ENCODE data around the gene PHF11.

Gene PHF11

DNA sequence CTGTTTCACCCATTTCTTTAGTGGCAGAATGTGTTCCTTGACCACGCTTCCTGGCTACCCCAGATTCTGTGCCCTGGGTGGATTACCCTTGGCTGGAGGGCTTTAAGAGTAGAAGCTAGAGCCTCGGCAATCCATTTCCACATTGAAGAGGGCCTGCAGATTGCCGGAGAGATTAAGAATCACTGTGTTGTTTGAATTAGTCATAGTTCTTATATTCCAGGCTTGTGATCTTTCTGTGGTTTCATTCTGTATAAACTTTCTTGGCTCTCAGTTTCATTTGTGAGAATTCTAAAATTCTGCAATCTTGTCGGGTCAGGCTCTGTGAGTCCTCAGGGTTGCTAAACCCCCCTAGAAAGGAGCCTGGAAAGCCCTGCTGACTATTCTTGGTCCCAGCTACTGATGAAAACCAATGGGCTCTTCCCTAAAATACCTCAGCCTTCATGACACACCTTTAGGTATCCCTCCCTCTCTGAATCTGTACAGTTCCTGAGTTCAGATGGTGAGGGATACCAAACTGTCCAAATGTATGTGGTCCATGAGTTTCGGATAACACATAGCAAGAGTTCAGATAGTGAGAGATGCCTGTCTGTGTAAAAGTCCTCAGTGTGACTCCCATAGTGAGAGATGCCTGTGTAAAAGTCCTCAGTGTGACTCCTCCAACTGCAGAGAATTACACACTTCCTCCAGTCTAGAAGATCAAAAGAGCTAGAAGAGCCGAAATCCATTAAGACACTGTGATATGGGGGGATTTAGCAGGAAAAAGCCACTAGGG is 4.3 kb downstream of the PHF11 start:
- no peak for DNase-seq

DNA sequence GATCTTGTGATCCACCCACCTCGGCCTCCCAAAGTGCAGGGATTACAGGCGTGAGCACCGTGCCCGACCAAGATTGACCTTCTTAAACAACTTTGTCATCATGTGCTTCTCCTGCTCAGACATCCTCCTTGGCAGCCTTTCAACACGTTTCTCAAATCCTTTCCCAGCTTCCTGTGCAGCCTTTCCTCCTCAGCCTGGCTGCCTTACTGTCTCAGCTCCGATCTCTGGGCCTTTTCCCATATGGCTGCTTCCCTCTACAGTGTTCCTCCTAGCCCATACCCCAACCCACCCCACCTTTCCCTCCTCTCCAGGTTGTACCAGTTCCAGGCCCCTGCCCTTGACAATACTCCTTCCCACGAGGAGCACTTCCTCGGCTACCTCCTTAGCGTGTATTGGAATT is 7.2 kb downstream of the PHF11 start:
- no peak for DNase-seq

DNA sequence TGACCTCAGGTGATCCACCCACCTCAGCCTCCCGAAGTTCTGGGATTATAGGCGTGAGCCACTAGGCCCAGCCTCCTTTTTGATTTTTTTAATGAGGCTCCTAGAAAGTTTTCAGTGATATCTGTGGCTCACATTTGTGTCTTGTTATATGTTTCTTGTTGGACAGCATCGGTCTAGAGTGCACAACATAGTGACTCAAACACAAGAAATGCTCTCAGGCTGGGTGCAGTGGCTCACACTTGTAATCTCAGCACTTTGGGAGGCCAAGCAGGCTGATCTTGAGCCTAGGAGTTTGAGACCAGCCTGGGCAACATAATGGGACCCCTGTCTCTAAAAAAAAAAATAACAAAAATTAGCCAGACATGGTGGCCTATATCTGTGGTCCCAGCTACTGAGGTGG is 8.2 kb downstream of the PHF11 start:
- no peak for DNase-seq

DNA sequence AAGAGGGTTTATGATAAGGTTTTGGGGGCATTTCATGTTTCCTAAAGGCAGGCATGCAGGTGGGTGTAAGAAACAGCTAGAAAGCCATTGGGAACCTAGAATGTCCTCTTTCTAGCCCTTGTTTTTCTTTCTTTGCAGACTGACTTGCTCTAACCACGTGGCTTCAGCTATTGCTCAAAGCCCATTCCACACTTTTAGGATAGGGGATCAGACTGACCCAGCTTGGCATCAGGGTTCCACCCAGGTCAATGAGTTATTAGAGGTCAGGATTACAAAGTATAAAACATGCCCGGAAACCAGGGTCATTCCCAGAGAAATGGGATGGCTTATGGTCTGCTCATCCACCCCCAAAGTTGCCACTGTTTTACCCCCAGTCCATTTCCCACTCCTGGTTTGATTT is 16.8 kb downstream of the PHF11 start:
- no peak for DNase-seq

DNA sequence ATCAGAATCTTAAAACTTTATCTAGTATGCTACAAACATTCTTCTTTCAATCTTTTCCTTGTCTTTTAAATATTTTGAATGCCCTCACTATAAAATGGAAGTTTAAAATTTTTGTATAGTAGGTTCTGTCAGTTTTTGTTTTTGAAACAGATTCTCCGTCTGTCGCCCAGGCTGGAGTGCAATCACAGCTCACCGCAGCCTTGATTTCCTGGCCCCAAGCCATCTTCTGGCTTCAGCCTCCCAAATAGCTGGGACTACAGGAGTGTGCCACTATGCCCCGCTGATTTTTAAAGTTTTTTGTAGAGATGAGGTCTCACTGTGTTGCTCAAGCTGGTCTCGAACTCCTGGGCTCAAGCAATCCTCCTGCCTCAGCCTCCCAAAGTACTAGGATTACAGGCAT is 20.7 kb downstream of the PHF11 start:
- DNase-seq: no peak

DNA sequence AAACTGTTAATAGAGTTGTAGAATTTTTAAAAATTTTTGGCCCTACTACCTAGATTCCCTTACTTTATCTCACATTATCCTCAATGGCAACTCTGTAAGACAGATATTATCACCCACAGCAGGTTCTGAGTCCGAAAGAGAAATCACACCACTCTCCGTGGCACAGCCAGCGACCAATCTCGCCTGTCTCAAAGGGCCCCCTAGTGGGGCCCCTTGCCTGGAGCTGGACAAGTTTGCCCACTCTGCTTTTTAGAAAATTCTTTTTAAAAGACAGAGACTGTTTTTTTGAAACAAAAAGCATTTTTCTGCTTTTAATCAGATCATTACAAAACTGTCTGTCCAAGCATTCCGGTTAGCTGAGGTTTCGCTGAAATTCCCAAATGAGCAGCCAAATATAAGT is 21.7 kb downstream of the PHF11 start:
- no peak for DNase-seq

DNA sequence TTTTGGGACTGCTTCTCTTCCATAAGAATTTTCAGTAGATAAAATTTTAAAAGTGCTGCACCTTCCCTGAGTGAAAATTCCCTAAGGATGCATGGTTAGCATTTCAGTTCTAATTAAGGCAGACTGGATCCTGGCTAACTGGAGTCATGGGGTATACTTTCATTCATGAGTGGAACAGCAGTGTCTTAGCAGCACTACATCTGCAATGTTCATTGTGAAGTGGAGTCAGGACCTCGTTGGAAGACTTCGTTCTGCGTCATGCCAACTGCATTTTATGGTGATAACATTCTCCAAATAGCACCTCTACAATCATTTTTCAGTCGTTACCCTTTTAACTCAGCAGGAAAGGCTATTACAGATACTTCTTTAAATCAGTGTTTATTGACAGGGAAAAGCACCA is 25.5 kb downstream of the PHF11 start:
- DNase-seq: no peak

DNA sequence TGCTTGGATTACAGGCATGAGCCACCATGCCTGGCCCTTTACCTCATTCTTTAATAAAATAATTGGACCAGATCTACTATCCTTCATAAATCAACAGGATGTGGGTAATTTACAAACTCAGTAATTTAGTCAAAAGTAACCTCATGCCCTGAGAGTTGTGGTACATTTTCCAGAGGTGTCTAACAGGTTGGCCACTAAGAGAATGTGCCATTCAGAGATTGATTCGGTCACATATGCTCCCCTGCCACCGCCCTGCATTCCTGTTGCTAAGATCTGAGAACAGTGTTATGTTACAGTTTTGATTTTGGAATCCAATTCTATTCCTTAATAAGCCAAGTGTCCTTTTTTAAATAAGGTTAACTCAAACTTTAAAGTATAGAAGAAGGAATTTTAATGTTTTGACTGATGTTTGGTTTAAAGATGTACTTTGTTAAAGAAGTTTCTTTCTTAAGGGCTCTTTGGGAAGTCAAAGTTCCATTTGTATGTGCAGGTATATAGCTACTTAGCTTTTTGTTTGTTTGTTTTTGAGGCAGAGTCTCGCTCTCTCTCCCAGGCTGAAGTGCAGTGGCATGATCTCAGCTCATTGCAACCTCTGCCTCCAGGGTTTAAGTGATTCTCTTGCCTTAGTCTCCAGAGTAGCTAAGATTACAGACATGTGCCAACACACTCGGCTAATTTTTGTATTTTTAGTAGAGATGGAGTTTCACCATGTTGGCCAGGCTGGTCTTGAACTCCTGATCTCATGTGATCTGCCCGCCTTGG is 29.2 kb downstream of the PHF11 start:
- no peak for DNase-seq

DNA sequence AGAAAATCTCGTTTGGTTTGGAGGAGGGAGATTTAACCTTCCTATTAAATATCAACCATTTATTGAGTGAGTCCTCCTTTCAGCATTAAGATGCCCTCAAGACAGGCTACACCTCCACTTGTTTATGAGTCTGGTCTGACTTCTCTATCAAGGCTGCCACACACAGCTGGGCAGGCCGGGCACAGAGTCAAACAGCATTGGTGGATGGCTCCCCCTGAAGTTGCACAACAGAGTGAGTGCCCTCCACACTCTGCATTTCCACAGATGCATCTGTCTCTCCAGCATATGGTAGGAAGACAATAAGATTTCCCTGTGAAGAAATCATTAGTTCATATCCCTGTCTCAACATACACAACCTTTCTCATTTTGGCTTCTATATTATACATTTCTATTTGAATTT is 31.4 kb downstream of the PHF11 start:
- no peak for DNase-seq

DNA sequence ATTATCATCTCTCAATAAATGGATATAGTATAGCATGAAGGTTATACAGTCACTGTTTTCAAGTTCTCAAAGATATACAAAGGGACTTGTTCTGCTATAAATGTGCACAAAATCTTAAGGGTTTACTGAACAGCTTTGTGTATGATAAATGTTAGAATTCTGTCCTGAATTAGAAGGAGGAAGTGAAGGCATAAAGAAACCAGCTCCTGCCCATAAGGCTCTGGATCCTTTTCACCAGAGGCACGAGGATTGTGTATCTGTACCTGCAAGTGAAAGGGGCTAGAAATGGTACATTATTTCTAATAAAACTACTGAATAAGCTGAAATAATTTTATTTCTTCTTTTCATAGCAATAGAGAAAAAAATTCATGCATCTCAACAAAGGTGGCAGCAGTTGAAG is 32.4 kb downstream of the PHF11 start:
- no peak for DNase-seq

DNA sequence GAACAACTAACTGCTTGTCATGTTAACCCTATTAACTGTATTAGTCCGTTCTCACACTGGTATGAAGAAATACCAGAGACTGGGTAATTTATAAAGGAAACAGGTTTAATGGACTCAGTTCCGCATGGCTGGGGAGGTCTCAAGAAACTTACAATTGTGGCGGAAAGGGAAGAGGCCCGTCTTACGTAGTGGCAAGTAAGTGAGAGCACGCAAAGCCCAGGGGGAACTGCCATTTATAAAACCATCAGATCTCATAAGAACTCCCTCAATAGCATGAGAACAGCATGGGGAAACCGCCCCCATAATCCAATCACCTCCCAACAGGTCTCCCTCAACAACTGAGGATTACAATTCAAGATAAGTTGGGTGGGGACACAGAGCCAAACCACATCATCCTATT is 34.7 kb downstream of the PHF11 start:
- DNase-seq: no peak

DNA sequence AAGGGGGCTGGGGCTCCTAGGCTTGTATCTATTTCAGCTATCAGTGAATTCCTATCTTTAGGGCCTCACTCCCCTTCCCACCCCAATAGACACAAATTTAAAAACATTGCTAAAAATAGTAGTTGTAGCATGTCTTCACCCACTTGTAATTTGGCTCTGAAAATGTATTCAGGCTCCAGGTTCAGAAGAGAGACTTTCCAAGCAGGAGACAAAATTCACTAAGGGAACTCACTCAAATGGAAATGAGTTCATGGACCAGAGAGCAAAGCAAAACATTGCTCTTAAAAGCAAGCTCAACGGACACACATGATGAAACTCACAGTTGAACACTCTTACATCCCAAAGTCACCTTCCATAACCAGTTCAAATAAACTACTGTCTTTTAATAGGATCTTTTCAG is 36.8 kb downstream of the PHF11 start:
- DNase-seq: no peak

DNA sequence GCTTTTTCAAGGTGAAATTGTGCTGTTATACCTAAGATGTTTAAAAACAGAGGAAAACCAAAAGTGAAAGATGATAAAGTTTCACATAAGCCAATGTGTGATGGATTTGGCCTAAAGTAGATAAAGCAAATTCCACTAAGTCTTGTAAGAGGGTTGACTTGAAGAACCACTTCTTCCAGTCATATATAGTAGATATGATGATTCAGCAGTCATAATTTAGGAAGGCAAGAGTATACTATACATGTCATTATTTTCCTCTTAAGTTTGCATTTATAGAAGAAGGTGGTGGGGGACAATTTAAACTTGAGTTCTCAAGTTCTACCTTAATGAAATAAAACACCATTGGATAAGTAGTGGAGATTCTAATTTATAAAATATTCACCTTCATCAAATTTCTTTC is 37.3 kb downstream of the PHF11 start:
- DNase-seq: no peak

DNA sequence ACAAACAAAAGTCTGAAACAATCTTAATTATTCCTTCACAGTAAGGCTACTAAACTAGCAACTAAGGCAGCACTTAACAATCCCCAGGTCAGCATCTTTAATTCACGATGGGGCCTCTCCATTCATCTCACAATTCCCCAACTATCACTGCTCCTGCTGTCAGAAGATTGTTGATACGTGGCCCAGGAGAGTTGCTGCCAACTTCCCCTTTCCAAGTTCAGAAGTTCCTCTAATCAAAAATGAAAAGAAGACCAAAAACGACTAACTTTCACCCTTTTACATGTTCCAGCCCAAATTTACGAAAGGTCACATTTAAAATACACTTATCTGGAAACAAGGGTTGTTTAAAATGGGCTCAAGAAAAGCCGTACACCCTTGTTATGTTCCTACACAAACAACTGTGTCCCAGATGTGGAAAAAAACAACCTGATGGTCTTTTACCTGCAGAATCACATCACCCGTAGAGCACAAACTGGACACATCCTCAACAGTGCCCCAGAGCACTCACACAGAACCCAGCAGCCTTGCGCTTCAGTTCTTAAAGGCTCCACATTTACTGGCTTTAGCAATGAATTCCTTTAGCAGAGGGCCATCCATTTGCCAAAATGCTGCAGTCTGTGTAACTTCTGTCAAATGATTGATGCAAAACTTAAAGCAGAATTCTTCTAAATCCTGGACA is 38.0 kb downstream of the PHF11 start:
- DNase-seq: no peak

DNA sequence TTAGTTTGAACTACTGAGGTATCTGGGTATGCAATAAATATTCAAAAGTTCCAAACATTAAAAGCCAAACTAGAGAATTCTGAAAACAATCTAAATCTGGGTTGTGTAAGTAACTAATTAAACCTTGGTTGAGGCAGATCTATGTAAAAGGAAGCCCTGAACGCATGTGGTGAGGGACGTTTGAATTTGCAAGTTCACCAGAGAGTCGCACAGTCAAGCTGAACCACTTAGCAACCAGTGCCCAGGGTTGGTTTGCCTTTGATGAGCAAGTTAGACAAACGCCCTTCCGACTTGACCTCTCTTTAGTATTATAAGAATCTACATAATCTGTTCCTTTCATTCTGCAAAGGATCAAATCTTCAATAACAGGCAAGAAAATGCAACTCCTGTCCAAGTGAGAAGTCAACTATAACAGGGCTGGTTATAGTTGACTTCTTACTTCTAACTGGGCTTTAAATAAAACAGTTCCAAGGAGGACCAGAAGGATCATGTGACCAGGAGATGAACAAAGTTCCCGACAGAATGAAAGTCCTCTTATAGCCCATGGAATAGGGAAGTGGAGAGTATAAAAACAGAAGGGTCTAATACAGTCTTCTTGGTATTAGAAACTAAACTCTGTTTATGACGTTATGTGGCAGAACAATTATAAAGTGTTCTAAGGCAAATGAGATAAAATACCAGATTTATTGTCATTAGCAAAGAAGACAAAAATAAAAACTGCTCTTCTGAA is 40.6 kb downstream of the PHF11 start:
- DNase-seq: no peak

DNA sequence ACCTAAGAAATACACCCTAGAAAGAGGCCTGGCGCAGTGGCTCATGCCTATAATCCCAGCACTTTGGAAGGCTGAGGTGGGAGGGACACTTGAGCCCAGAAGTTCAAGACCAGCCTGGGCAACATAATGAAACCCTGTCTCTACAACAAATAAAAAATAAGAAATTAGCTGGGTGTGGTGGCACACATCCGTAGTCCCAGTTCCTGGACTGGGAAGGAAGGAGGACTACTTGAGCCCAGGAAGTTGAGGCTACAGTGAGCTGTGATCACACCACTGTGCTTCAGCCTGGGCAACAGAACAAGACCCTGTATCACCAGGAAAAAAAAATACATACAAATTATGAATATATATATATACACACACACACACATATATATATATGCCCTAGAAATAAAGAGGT is 42.7 kb downstream of the PHF11 start:
- DNase-seq: no peak

DNA sequence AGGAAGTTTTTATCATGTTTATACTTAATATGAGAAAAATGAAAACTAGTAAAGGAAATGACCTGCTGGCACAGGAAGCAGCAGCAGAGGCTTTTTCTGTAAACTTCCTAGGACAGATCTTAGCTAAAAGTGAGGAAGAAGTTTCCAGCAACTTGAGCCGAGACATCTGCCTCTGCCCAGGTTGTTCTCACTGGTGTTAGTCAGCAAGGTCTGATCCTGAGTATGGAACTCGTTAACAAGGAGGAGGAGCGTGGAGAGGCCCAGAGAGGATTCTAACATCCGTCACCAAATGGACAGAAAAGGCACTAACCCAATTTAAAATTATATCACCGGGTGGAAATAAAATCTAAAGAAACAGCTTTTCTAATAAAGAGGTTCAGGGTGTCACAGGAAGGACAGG is 43.6 kb downstream of the PHF11 start:
- no peak for DNase-seq

DNA sequence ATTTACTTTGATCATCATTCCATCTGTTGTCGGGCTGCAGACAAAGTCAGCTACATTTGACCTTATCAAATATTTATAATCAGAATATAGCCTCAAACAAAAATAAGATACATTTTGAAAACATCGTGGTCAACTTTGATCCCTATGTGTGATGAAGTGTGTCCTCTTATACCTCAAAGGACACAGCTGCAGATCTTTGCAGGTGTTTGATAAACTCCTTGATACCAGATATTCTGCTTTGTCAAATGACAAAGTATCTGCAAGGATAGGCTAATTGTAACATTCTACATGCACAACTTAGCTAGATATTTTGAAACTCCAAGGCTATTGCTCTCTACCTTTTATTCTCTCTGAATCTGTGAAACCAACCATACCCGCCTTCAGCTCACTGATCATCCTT is 44.0 kb downstream of the PHF11 start:
- no peak for DNase-seq

DNA sequence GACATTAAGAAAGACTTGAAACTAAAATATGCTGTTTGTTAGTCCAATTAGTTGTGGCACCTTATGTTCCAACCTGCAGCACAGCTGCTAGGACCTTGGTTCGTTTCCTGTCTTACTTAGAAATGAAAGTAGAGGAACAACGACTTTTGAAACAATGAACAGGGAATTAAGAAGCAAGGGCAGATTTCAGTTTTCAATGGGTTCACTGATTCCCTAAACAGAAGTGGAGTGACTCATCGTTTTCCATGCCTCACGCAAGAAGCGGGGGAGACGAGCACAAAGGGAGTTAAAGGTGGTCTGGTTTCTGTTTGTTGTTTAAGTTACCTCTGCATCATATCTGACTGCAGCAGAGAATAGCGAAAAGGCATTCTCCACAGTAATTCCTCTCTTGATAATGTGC is 44.8 kb downstream of the PHF11 start:
- DNase-seq: no peak

DNA sequence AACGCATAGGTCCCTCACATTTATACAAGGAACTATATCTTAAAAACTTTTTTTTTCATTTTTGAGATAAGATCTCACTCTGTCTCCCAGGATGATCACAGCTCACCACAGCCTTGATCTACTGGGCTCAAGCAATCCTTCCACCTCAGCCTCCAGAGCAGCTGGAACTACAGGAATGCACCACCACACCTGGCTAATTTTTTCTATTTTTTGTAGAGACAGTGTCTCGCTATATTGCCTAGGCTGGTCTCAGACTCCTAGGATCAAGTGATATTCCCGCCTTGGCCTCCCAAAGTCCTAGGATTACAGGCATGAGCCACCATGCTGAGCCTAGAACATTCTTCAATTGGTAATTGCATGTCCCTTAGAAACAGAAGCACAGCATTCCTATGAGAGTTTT is 47.9 kb downstream of the PHF11 start:
- DNase-seq: no peak

DNA sequence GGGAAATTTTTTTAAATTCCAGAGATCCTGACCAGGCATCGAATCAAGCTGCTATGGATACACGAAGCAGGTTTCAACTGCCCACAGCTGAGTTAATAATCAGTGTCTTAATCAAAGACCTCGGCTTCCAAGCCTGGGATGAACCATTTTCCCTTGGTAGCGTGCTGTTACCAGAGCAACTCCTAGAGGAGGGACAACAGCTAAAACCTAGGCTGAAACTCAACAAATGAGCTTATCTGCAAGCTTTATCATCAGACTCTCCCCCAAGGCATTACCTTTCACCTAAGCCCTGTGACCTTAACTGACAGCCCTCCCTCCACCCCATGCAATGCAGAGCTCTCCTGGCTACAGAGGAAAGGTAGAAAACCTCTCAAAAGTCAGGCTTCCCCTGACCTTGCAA is 49.9 kb downstream of the PHF11 start:
- no peak for DNase-seq

DNA sequence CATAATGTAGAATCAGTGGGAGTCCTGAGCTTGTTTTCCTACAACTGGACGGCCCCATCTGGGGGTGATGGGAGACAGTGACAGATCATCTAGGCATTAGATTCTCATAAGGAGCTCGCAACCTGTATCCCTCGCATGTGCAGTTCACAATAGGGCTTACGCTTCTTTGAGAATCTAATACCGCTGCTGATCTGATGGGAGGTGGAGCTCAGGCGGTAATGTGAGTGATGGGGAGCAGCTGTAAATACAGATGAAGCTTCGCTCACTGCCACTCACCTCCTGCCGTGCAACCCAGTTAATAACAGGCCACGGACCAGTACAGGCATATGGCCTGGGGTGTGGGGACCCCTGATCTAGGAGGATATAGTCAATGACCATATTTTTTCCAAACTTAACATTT is 50.8 kb downstream of the PHF11 start:
- no peak for DNase-seq

DNA sequence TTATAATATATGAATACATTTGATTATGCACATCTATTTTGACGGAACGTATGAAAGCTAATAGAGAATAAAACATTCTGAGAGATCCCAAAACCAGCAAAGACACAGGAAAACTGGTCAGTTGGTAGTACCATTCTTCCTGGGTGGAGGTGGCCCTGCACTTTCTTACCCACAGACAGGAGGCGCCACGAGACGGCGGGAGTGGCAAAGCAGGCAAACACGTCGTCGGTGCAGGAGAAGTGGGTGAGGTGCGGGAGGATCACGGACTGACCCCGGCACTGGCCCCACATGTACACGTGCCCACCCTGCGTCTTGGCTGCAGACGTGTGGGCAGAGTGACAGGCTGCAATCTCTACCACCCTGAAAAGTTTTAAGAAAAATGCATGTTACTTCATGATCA is 53.5 kb downstream of the PHF11 start:
- no peak for DNase-seq
